HepG2 (cell line): ENCODE data around the gene PTCD3. TPM values are rescaled to one million over a fixed set of nuclear protein-coding genes. Genes with fewer than 3 reads are reported as not detected.

Source experiments
- KAT2B ChIP-seq: fragments of 150-350 bp; IDR thresholded peaks from 2 replicates; pipeline ENCODE4 v1.6.1; 2014; ENCODE audit warnings: low read depth, low read length, borderline replicate concordance
- NFE2L2 ChIP-seq: fragments of 150-350 bp; IDR thresholded peaks from 2 replicates; pipeline ENCODE4 v1.6.1; 2014; ENCODE audit warnings: low read length
- NR2F2 ChIP-seq: IDR thresholded peaks from 2 replicates; pipeline ENCODE4 v1.6.1; 2012; ENCODE audit warnings: low read depth, inconsistent platforms, borderline replicate concordance
- NR2F6 ChIP-seq, 2 experiments: IDR thresholded peaks; 2 replicates each; pipeline ENCODE4 v1.6.1; 2016; ENCODE audit warnings: antibody characterized with exemption in 1 of 2, mild to moderate bottlenecking in 1 of 2
- ONECUT2 ChIP-seq: sonication (generic); formaldehyde crosslinking; IDR thresholded peaks from 2 replicates; pipeline ENCODE4 v1.4.0; 2020; ENCODE audit warnings: missing genetic modification reagents
- RFX1 ChIP-seq: fragments of 450-650 bp; IDR thresholded peaks from 2 replicates; pipeline ENCODE4 v1.6.1; 2017
- SOX5 ChIP-seq: IDR thresholded peaks from 2 replicates; pipeline ENCODE4 v1.6.1; 2016; ENCODE audit warnings: borderline replicate concordance
- SOX6 ChIP-seq, 2 experiments: fragments of 450-650 bp in 1 of 2; sonication (generic) in 1 of 2; formaldehyde crosslinking in 1 of 2; IDR thresholded peaks; 2 replicates each; pipeline versions ENCODE4 v1.4.0 to v1.6.1; 2017 to 2020; ENCODE audit warnings: antibody characterized with exemption in 1 of 2, mild to moderate bottlenecking in 1 of 2, missing genetic modification reagents in 1 of 2
- SP4 ChIP-seq: sonication (generic); formaldehyde crosslinking; IDR thresholded peaks from 2 replicates; pipeline ENCODE4 v1.8.1; 2023; ENCODE audit warnings: mild to moderate bottlenecking, missing genetic modification reagents
- THAP8 ChIP-seq: sonication (generic); formaldehyde crosslinking; IDR thresholded peaks from 2 replicates; pipeline ENCODE4 v1.5.1; 2020; ENCODE audit warnings: missing genetic modification reagents, mild to moderate bottlenecking, borderline replicate concordance
- ZBTB14 ChIP-seq: sonication (generic); formaldehyde crosslinking; IDR thresholded peaks from 2 replicates; pipeline ENCODE4 v1.4.0; 2020; ENCODE audit warnings: missing genetic modification reagents
- ZBTB20 ChIP-seq: sonication (generic); formaldehyde crosslinking; IDR thresholded peaks from 2 replicates; pipeline ENCODE4 v1.8.1; 2023; ENCODE audit warnings: missing genetic modification reagents, low read depth, mild to moderate bottlenecking, borderline replicate concordance
- ZKSCAN1 ChIP-seq: fragments of 150-350 bp; IDR thresholded peaks from 2 replicates; pipeline ENCODE4 v1.6.1; 2014; ENCODE audit warnings: low read length
- ZNF557 ChIP-seq: sonication (generic); formaldehyde crosslinking; IDR thresholded peaks from 2 replicates; pipeline ENCODE4 v1.4.0; 2020; ENCODE audit warnings: missing genetic modification reagents
- polyA plus RNA-seq, 8 experiments: library from polyadenylated mRNA; depleted of rRNA in 3 of 8; stranded (reverse) in 7 of 8; unstranded in 1 of 8; fragments of >200 nt; fragmentation: Illumina TruSeq in 4 of 8; extraction: Trizol in 4 of 8; gene quantifications; 2 replicates each; pipeline versions ENCODE4 v1.2.1 to v1.2.3, GENCODE V29; 2011 to 2016; ENCODE audit warnings: low read depth in 4 of 8, missing spikeins in 1 of 8, mixed read lengths in 1 of 8; ENCODE audit not compliant: insufficient read depth in 1 of 8
- total RNA-seq, 5 experiments: library from RNA; depleted of rRNA; stranded (reverse); fragments of >200 nt; fragmentation: Illumina TruSeq; extraction: Trizol; gene quantifications; 2 replicates each; pipeline ENCODE4 v1.2.3, GENCODE V29; 2016; ENCODE audit warnings: low read depth in 1 of 5
- TF ChIP-seq, protein P1 (sequence below): IDR thresholded peaks from 2 replicates; pipeline ENCODE4 v1.6.1; 2018; ENCODE audit warnings: missing genetic modification reagents, mild to moderate bottlenecking, missing compliant biosample characterization
- TF ChIP-seq, protein P2 (sequence below): sonication (generic); formaldehyde crosslinking; IDR thresholded peaks from 2 replicates; pipeline ENCODE4 v1.4.0; 2020; ENCODE audit warnings: missing genetic modification reagents
- TF ChIP-seq, protein P3 (sequence below): sonication (generic); formaldehyde crosslinking; IDR thresholded peaks from 2 replicates; pipeline ENCODE4 v1.9.0; 2021; ENCODE audit warnings: missing genetic modification reagents, borderline replicate concordance
- TF ChIP-seq, protein P4 (sequence below): IDR thresholded peaks from 2 replicates; pipeline ENCODE4 v1.6.1; 2016; ENCODE audit warnings: missing compliant biosample characterization, missing genetic modification reagents, borderline replicate concordance

PTCD3 gene
- total and polyA plus RNA-seq, 2 of the 13 experiments (the other 11 are each of a cell fraction or from before 2014, with no cell fraction given): 124 to 309 TPM

GRCh38 chr2:86105969-86106945 is at the start of gene PTCD3 (continued):
- TF ChIP-seq SOX6 (IDR thresholded peaks at IDR 0.05): no peak
- TF ChIP-seq SOX6 (CRISPR knock-in tag; IDR thresholded peaks at IDR 0.05): no peak
- TF ChIP-seq SP4 (CRISPR knock-in tag): peak; percentile 78
- no peak for TF ChIP-seq NFE2L2
- TF ChIP-seq, protein P1, sequence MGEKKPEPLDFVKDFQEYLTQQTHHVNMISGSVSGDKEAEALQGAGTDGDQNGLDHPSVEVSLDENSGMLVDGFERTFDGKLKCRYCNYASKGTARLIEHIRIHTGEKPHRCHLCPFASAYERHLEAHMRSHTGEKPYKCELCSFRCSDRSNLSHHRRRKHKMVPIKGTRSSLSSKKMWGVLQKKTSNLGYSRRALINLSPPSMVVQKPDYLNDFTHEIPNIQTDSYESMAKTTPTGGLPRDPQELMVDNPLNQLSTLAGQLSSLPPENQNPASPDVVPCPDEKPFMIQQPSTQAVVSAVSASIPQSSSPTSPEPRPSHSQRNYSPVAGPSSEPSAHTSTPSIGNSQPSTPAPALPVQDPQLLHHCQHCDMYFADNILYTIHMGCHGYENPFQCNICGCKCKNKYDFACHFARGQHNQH (CRISPR knock-in tag): peak; percentile 61; the same call in 1 of the 2 replicates
- TF ChIP-seq ONECUT2 (CRISPR knock-in tag): no peak
- TF ChIP-seq, protein P2, sequence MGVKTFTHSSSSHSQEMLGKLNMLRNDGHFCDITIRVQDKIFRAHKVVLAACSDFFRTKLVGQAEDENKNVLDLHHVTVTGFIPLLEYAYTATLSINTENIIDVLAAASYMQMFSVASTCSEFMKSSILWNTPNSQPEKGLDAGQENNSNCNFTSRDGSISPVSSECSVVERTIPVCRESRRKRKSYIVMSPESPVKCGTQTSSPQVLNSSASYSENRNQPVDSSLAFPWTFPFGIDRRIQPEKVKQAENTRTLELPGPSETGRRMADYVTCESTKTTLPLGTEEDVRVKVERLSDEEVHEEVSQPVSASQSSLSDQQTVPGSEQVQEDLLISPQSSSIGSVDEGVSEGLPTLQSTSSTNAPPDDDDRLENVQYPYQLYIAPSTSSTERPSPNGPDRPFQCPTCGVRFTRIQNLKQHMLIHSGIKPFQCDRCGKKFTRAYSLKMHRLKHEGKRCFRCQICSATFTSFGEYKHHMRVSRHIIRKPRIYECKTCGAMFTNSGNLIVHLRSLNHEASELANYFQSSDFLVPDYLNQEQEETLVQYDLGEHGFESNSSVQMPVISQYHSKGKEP (CRISPR knock-in tag): no peak
- TF ChIP-seq ZKSCAN1: no peak
- TF ChIP-seq, protein P3, sequence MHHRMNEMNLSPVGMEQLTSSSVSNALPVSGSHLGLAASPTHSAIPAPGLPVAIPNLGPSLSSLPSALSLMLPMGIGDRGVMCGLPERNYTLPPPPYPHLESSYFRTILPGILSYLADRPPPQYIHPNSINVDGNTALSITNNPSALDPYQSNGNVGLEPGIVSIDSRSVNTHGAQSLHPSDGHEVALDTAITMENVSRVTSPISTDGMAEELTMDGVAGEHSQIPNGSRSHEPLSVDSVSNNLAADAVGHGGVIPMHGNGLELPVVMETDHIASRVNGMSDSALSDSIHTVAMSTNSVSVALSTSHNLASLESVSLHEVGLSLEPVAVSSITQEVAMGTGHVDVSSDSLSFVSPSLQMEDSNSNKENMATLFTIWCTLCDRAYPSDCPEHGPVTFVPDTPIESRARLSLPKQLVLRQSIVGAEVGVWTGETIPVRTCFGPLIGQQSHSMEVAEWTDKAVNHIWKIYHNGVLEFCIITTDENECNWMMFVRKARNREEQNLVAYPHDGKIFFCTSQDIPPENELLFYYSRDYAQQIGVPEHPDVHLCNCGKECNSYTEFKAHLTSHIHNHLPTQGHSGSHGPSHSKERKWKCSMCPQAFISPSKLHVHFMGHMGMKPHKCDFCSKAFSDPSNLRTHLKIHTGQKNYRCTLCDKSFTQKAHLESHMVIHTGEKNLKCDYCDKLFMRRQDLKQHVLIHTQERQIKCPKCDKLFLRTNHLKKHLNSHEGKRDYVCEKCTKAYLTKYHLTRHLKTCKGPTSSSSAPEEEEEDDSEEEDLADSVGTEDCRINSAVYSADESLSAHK (CRISPR knock-in tag): no peak
- TF ChIP-seq SOX5 (CRISPR knock-in tag): peak; percentile 36; the same call in 1 of the 2 replicates
- no peak for TF ChIP-seq NR2F6 (IDR thresholded peaks at IDR 0.05)
- TF ChIP-seq NR2F6 (CRISPR knock-in tag; IDR thresholded peaks at IDR 0.05): peak; percentile 40; the same call in 1 of the 2 replicates
- no peak for TF ChIP-seq ZBTB14
- TF ChIP-seq, protein P4, sequence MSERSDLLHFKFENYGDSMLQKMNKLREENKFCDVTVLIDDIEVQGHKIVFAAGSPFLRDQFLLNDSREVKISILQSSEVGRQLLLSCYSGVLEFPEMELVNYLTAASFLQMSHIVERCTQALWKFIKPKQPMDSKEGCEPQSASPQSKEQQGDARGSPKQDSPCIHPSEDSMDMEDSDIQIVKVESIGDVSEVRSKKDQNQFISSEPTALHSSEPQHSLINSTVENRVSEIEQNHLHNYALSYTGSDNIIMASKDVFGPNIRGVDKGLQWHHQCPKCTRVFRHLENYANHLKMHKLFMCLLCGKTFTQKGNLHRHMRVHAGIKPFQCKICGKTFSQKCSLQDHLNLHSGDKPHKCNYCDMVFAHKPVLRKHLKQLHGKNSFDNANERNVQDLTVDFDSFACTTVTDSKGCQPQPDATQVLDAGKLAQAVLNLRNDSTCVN (CRISPR knock-in tag): peak; percentile 88
- no peak for TF ChIP-seq RFX1
- peak; percentile 62; the same call in 1 of the 2 replicates for TF ChIP-seq NR2F2
- TF ChIP-seq ZNF557 (CRISPR knock-in tag): no peak
- TF ChIP-seq ZBTB20: peak; percentile 51; the same call in 1 of the 2 replicates
- TF ChIP-seq KAT2B: no peak
- TF ChIP-seq THAP8 (CRISPR knock-in tag): no peak
